HG03039 (cell line): ENCODE results near the gene COL16A1.

Source experiments
- ATAC-seq: cut with Tn5 transposase; IDR thresholded peaks from one replicate; pipeline ENCODE4 v1.9.1; 2021; ENCODE audit warnings: mild to moderate bottlenecking, moderate library complexity; ENCODE audit not compliant: unreplicated experiment

COL16A1 gene

GRCh38 chr1:31703431-31704270, at the start of gene COL16A1:
TSS of gene COL16A1 (minus strand) at chr1:31704017. CDS start at chr1:31702193, 1,824 bp downstream.
- no peak for ATAC-seq

DNA sequence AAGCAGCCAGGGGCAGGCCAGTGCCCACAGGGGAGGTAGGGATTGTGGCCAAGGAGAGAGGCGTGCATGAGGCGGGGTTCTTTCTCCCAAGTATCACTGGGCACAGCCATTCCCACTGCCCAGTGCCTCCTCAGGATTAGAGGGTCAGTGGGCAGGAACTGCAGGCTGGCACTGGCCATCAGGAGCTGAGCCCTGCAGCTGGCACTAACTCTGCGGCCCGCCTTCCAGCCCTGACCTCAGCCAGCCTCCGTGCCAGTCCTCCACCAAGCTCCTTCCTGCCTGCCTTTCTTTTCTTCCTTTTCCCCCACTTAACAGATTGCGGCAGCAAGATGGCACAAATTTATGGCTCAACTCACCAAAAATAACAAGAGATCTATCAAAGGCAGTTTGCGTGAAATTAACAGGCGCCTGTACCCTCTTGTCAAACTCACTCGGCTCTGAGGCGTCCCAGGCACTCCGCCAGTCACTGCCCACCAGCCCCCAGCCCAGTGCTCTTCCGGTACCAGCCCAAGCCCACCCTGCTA, 49.2 kb upstream of the COL16A1 start:
- ATAC-seq, result no peak

- ATAC-seq, result no peak
These were observed 48.4 kb upstream of the COL16A1 start for GRCh38 chr1:31752258-31752657.

- no peak for ATAC-seq
These were observed 48.0 kb upstream of the COL16A1 start for GRCh38 chr1:31751822-31752241.

DNA sequence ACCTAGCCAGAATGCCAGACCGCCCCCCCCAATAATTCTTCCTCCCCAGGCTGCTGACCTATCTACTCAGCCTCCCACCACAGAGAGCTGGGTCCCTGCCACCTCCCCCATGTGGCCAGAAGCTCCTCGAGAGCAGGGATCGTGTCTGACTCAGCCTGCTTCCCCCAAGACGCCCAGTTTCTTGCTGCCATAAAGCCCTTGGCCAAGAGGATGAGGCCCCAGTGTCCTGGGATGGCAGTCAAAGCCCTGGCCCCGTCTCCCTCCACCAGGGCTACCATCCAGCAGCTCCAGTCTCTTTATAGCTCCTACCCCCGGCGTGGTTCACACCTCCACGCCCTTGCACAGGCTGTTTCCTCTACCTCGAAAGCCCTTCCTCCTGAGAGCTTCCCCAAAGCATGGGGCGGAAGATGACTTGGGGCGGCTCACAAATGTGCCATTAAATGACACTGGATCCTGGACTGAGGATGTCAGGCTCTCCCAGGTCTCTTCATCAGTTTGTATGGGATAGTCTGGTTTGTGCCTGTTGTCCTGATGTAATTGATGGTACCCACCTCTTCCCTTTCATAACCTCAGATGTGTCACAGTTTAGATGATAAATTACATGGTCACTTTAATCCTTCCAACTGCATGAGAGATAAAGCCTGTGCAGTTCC, 47.2 kb upstream of the COL16A1 start:
- ATAC-seq, result no peak

DNA sequence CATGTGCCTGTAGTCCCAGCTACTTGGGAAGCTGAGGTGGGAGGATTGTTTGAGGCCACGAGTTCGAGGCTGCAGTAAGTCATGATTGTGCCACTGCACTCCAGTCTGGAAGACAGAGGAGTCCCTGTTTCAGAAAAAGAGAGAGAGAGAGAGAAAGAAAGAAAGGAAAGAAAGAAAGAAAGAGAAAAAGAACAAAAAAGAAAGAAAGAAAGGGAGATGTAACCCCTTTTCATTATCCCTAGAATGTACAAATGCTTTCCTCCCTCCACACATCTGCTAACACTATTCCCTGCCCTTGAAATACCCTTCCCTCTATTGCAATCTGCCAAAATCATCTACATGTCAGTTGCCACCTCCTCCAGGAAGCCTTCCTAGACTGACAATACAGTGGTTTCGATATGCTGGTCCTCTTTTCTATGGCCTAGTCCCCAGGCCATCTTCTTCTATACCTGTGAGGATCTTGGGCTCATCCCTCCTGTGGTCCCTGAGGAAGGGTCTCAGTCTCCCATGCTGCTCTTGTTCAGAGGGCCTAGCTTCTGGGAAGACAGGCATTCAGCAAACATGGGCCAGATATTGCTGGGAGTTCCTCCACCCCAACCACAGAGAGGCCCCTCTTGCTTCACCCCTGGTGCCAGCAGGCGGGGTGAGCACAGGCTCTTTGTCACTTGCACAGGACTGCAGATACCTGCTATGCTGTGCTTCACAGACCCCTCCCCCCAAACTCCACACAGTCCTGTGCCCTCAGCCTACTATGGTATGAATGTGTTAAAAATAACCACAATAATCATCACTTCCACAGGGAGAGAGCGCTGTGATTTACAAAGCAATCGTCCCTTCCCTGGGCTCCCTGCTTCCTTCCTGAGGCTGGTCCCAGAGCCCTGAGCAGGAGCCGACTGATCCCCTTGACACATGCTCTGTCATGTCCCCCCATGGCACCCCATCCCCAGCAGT, 46.2 kb upstream of the COL16A1 start:
- ATAC-seq, result no peak

DNA sequence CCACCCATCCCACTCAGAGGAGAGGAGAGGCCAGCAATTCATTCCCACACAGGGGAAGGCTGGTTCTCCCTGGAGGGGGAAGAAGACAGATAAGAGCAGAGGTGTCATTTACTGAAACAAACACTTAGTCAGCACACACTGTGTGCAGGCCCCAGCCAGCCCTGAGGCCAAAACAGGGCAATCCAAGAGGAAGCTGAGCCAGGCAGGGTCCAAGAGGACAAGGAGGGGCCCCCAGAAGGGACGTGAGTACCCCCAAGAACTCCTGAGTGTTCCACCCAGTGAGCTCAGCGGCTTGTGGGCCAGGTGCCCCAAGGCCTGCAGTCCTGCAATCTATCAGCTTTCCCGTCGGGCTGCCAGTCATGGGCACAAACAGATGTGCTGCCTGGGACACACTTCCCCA, 44.5 kb upstream of the COL16A1 start:
- no peak for ATAC-seq

DNA sequence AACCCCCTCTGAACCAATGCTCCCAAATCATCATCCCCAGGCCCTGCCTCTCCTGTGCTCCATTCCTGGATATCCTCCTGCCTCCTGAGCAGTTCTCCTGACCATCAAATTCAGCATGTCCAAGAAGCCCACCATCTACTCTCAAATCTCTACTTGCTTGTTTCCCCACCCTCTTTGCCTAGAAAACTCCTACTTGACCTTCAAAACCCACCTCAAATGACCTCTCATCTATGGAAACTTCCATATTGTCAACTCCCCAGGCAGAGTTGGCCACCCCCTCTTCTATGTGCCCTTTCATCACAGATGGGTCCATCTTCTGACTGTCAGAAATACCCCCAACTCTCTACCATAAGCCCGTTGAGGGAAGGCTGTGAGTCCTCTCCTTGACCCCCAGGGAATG, 43.5 kb upstream of the COL16A1 start:
- ATAC-seq, result no peak

DNA sequence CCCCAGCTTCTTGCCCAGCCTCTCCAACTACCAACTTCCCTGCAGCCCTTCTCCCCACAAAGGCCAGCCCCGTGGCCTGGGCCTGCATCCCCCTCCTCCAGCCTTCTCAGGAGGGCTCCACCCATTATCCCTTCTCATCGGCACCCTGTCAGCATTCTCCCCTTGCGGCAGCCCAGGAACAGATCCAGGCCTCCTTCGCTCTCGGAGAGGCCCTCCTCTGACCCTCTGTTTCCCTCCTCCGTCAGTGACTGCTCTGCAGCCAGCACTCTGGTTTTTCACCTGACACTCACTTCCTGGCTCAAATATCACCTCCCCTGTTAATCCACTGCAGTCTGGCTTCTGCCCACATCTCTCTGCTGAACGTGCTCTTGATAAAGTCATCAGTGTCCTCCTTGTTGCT, 42.9 kb upstream of the COL16A1 start:
- no peak for ATAC-seq

- ATAC-seq, result no peak
These were observed 42.3 kb upstream of the COL16A1 start for GRCh38 chr1:31745946-31746670.

- ATAC-seq, result no peak
These were observed 41.5 kb upstream of the COL16A1 start for GRCh38 chr1:31745096-31745945.

GRCh38 chr1:31744165-31744888, 40.5 kb upstream of the COL16A1 start:
- no peak for ATAC-seq

- ATAC-seq, result no peak
These were observed 38.8 kb upstream of the COL16A1 start for GRCh38 chr1:31742462-31743212.

DNA sequence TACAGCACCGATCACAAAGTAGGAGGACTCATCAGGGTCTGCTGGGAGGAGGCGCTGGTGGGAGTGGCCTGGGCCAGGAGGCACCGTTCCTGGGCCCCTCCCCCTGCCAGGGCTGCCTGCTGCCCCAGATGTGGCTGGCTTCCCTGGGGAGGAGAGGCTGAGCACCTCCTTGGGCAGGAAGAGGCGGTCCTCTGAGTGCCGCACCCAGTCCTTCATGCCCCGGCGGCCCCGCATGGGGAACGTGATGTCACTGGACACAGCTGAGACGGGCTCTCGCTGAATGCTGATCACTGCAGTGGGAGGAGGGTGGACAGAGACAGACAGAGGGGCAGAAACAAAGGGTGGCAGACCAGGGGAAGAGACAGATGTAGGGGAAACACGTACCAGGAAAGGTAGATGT, 35.5 kb upstream of the COL16A1 start:
- ATAC-seq, result no peak

DNA sequence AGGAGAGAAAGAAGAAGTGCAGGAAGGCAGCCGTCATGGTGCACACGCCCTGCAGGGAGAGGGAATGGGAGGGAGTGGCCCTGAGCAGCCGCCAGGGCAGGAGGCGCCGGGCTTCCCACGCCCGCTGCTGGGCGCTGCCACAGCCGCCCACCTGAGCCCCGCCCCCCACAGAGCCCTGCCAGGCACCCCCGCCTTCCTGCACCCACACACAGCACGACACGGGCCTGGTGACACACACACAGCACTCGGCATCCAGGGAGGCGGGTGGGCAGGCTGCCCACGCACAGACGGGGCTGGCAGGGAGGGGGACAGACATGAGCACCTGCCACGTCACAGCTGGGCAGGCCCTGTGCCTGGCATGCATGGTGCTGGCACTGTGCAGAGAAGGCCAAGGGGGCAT, 32.9 kb upstream of the COL16A1 start:
- no peak for ATAC-seq

GRCh38 chr1:31735571-31735970, 31.8 kb upstream of the COL16A1 start:
- no peak for ATAC-seq

DNA sequence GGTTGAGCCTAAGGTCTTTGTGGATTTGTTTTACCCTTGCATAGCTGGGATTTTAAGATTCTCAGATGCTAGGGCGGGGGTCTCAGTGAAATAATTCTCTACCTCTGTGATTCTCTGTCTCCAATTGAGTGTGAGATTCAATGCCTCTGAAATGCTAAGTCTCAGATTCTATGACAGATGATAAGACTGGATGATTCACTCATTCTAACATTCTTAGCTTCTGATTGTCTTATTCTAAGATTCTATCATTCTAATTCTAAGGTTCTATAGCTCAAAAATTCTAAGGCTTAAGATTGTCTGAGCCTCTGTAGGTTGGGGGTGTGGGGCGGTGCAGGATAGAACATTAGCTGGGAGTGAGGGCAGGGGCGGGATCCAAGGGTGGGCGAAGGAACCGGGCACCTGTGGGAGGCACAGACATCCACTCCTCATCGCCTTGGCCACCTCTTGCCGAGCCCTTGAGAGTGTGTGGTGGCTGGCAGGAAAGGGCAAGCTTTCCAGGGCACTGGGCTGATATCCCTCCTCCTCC, 30.8 kb upstream of the COL16A1 start:
- no peak for ATAC-seq
